H9 (cell line): Measurements from ENCODE around the gene HMMR. TPM values are rescaled to one million over a fixed set of nuclear protein-coding genes. Genes with fewer than 3 reads are reported as not detected.

Experiments used
- DNase-seq: peaks from one replicate; pipeline ENCODE4 v3.0.0-alpha.2; 2017
- H2AFZ ChIP-seq: one replicate; pipeline ENCODE4 v1.6.1; 2013; ENCODE audit warnings: mild to moderate bottlenecking, low read length, control low read depth, moderate library complexity
- H2AK5ac ChIP-seq: 2 replicates; pipeline ENCODE4 v1.6.1; 2013; ENCODE audit warnings: low read length, control low read depth, mixed read lengths; ENCODE audit not compliant: insufficient read length
- H2BK120ac ChIP-seq: one replicate; pipeline ENCODE4 v1.6.1; 2013; ENCODE audit warnings: low read depth, mild to moderate bottlenecking, low read length, control low read depth, inconsistent platforms; ENCODE audit not compliant: poor library complexity, severe bottlenecking
- H2BK12ac ChIP-seq: 2 replicates; pipeline ENCODE4 v1.6.1; 2013; ENCODE audit warnings: low read length, control low read depth, mixed read lengths, low read depth; ENCODE audit not compliant: insufficient read length
- H2BK15ac ChIP-seq: 2 replicates; pipeline ENCODE4 v1.6.1; 2013; ENCODE audit warnings: low read depth, low read length, control low read depth
- H2BK20ac ChIP-seq: one replicate; pipeline ENCODE4 v1.6.1; 2013; ENCODE audit warnings: low read depth, mild to moderate bottlenecking, low read length, control low read depth, inconsistent platforms; ENCODE audit not compliant: poor library complexity, severe bottlenecking
- H2BK5ac ChIP-seq: 2 replicates; pipeline ENCODE4 v1.6.1; 2013; ENCODE audit warnings: low read length, control low read depth, mixed read lengths; ENCODE audit not compliant: insufficient read length
- H3K14ac ChIP-seq: 2 replicates; pipeline ENCODE4 v1.6.1; 2013; ENCODE audit warnings: low read length, control low read depth; ENCODE audit not compliant: insufficient read depth
- H3K18ac ChIP-seq: 2 replicates; pipeline ENCODE4 v1.6.1; 2013; ENCODE audit warnings: low read depth, mild to moderate bottlenecking, mixed read lengths, low read length, control low read depth; ENCODE audit not compliant: insufficient read length
- H3K23ac ChIP-seq: 2 replicates; pipeline ENCODE4 v1.6.1; 2013; ENCODE audit warnings: low read length, control low read depth, mixed read lengths, low read depth; ENCODE audit not compliant: insufficient read length
- H3K23me2 ChIP-seq: 2 replicates; pipeline ENCODE4 v1.6.1; 2013; ENCODE audit warnings: low read depth, mild to moderate bottlenecking, mixed read lengths, low read length, control low read depth; ENCODE audit not compliant: insufficient read length, poor library complexity, severe bottlenecking
- H3K27ac ChIP-seq: 2 replicates; pipeline ENCODE4 v1.5.1; 2013; ENCODE audit warnings: low read length, control low read depth, mixed read lengths, low read depth; ENCODE audit not compliant: insufficient read length
- H3K27me3 ChIP-seq: 2 replicates; pipeline ENCODE4 v1.6.1; 2013; ENCODE audit warnings: low read length, control low read depth, inconsistent platforms; ENCODE audit not compliant: insufficient read depth
- H3K4ac ChIP-seq: 2 replicates; pipeline ENCODE4 v1.6.1; 2013; ENCODE audit warnings: low read depth, mild to moderate bottlenecking, control low read depth, inconsistent platforms, low read length, moderate library complexity
- H3K4me1 ChIP-seq: 2 replicates; pipeline ENCODE4 v1.6.1; 2013; ENCODE audit warnings: low read length, control low read depth, inconsistent platforms; ENCODE audit not compliant: insufficient read depth
- H3K4me2 ChIP-seq: 2 replicates; pipeline ENCODE4 v1.6.1; 2013; ENCODE audit warnings: low read length, control low read depth, mixed read lengths; ENCODE audit not compliant: insufficient read length, insufficient read depth
- H3K56ac ChIP-seq: 2 replicates; pipeline ENCODE4 v1.6.1; 2013; ENCODE audit warnings: low read depth, mild to moderate bottlenecking, mixed read lengths, low read length, control low read depth; ENCODE audit not compliant: insufficient read length
- H3K79me1 ChIP-seq: 2 replicates; pipeline ENCODE4 v1.6.1; 2013; ENCODE audit warnings: low read depth, mild to moderate bottlenecking, moderate library complexity, low read length, control low read depth, inconsistent platforms; ENCODE audit not compliant: insufficient read depth, poor library complexity, severe bottlenecking
- H3K79me2 ChIP-seq: 2 replicates; pipeline ENCODE4 v1.6.1; 2013; ENCODE audit warnings: low read length, control low read depth, inconsistent platforms; ENCODE audit not compliant: insufficient read depth
- H3K9ac ChIP-seq: 2 replicates; pipeline ENCODE4 v1.6.1; 2013; ENCODE audit warnings: low read length, control low read depth, mixed read lengths; ENCODE audit not compliant: insufficient read length; ENCODE audit errors: extremely low read depth
- H3K9me3 ChIP-seq: one replicate; pipeline ENCODE4 v1.6.1; 2013; ENCODE audit warnings: low read depth, low read length, inconsistent platforms; ENCODE audit not compliant: control insufficient read depth
- H3T11ph ChIP-seq: one replicate; pipeline ENCODE4 v1.6.1; 2013; ENCODE audit warnings: mild to moderate bottlenecking, low read length, control low read depth, inconsistent platforms
- H4K20me1 ChIP-seq: one replicate; pipeline ENCODE4 v1.6.1; 2013; ENCODE audit not compliant: control insufficient read depth, insufficient read length, insufficient read depth
- H4K5ac ChIP-seq: 2 replicates; pipeline ENCODE4 v1.6.1; 2013; ENCODE audit warnings: low read depth, mild to moderate bottlenecking, mixed read lengths, low read length, control low read depth; ENCODE audit not compliant: insufficient read length
- H4K8ac ChIP-seq: replicated peaks from 2 replicates; pipeline ENCODE4 v1.6.1; 2013; ENCODE audit warnings: low read length, control low read depth, mixed read lengths, low read depth; ENCODE audit not compliant: insufficient read length
- H4K91ac ChIP-seq: 2 replicates; pipeline ENCODE4 v1.6.1; 2013; ENCODE audit warnings: low read depth, mild to moderate bottlenecking, moderate library complexity, mixed read lengths, low read length, control low read depth; ENCODE audit not compliant: insufficient read length
- H3K27ac Mint-ChIP-seq, 3 experiments: 2 replicates in 2 of 3; 3 replicates in 1 of 3; pipeline ENCODE4 v1.8.0; 2020 to 2021; ENCODE audit warnings: mixed read lengths in 3 of 3, mild to moderate bottlenecking in 1 of 3, moderate library complexity in 1 of 3
- H3K27me3 Mint-ChIP-seq: 2 replicates; pipeline ENCODE4 v1.8.0; 2021; ENCODE audit warnings: low read depth, mild to moderate bottlenecking, moderate library complexity, mixed read lengths
- H3K36me3 Mint-ChIP-seq, 3 experiments: 2 replicates in 2 of 3; 3 replicates in 1 of 3; pipeline ENCODE4 v1.8.0; 2020 to 2021; ENCODE audit warnings: low read depth in 3 of 3, mixed read lengths in 3 of 3; ENCODE audit not compliant: insufficient read depth in 1 of 3
- H3K4me1 Mint-ChIP-seq, 2 experiments: 2 replicates each; pipeline ENCODE4 v1.8.0; 2020; ENCODE audit warnings: mixed read lengths in 2 of 2
- H3K4me3 Mint-ChIP-seq, 2 experiments: 2 replicates in 1 of 2; 3 replicates in 1 of 2; pipeline ENCODE4 v1.8.0; 2020 to 2021; ENCODE audit warnings: mild to moderate bottlenecking in 2 of 2, mixed read lengths in 2 of 2, moderate library complexity in 1 of 2
- H3K9me3 Mint-ChIP-seq, 2 experiments: 2 replicates in 1 of 2; 3 replicates in 1 of 2; pipeline ENCODE4 v1.8.0; 2020; ENCODE audit warnings: mild to moderate bottlenecking in 2 of 2, mixed read lengths in 2 of 2, moderate library complexity in 1 of 2
- CTCF ChIP-seq: fragments of 200-600 bp; sonication (generic); conservative IDR thresholded peaks from 3 replicates; pipeline ENCODE4 v1.8.0; 2021; ENCODE audit warnings: antibody characterized with exemption, mild to moderate bottlenecking
- whole genome bisulfite sequencing: extraction: QIAGEN DNeasy Blood & Tissue Kit; methylation state at CpG from one replicate; pipeline ENCODE4 v1.1.7; 2013; ENCODE audit warnings: missing lambda C conversion rate, low lambda C conversion rate, mixed read lengths; ENCODE audit not compliant: insufficient read length; ENCODE audit errors: extremely low coverage; 5-methylcytosine and 5-hydroxymethylcytosine counted together
- total RNA-seq: library from RNA; stranded (reverse); gene quantifications from 2 replicates; pipeline ENCODE4 v1.2.1, GENCODE V29; 2021

The HMMR gene
- total RNA-seq, 1 experiment from 2014 or later: 36.2 TPM

GRCh38 chr5:163451489-163451888, 8.9 kb upstream of the HMMR start:
- Histone ChIP-seq H4K20me1 (no peaks in the 10 kb centered on the region), H2BK120ac (no peak overlapping the region), H4K8ac (no peak overlapping the region), H3K56ac (no peak overlapping the region), H4K91ac (no peak overlapping the region), H3K4me1 (no peaks in the 10 kb centered on the region), H3K18ac (no peak overlapping the region), H3K79me1 (no peaks in the 10 kb centered on the region), H2BK5ac (no peak overlapping the region), H2BK20ac (no peak overlapping the region), H3K9ac (no peak overlapping the region), H3K14ac (no peak overlapping the region), H3K23me2 (no peaks in the 10 kb centered on the region), H3K27me3 (no peaks in the 10 kb centered on the region), H3K23ac (no peak overlapping the region), H3K4ac (no peak overlapping the region), H2AK5ac (no peak overlapping the region), H3K9me3 (no peaks in the 10 kb centered on the region), H2BK15ac (no peak overlapping the region), H3K4me2 (no peak overlapping the region), H3K79me2 (no peaks in the 10 kb centered on the region), H3T11ph (no peak overlapping the region), H4K5ac (no peak overlapping the region), H2AFZ (no peak overlapping the region), H3K27ac (no peak overlapping the region), H2BK12ac (no peak overlapping the region)
- no peak overlapping the region for H3K4me3 Mint-ChIP-seq
- peaks cover 2 to 8% of the 10 kb centered on the region in 2 experiments for H3K4me1 Mint-ChIP-seq
- H3K27ac Mint-ChIP-seq: no peak overlapping the region; a peak in 1 of 7 replicates
- H3K9me3 Mint-ChIP-seq: no peaks in the 10 kb centered on the region
- no peak for TF ChIP-seq CTCF
- DNase-seq: no peak
- peaks cover 43 to 60% (median 56%) of the 10 kb centered on the region in 3 experiments for H3K36me3 Mint-ChIP-seq
- no peaks in the 10 kb centered on the region for H3K27me3 Mint-ChIP-seq
- WGBS: no CpG with 5 or more reads among the region's 8 CpGs
